HG02884 (cell line): Measurements from ENCODE around the gene SHC3.

Experiments
- ATAC-seq: cut with Tn5 transposase; IDR thresholded peaks from one replicate; pipeline ENCODE4 v1.9.1; 2021; ENCODE audit warnings: mild to moderate bottlenecking, moderate library complexity; ENCODE audit not compliant: unreplicated experiment

SHC3 gene

GRCh38 chr9:89006996-89007967, 171.3 kb downstream of the SHC3 start:
- no peak for ATAC-seq

GRCh38 chr9:89006267-89006666, 172.4 kb downstream of the SHC3 start:
- ATAC-seq, result no peak

- no peak for ATAC-seq
Observed at GRCh38 chr9:89005323-89005722, 173.3 kb downstream of the SHC3 start.

- no peak for ATAC-seq
Observed at GRCh38 chr9:89002987-89003386, 175.6 kb downstream of the SHC3 start.

GRCh38 chr9:89001917-89002540, 176.6 kb downstream of the SHC3 start:
- ATAC-seq, result no peak

- no peak for ATAC-seq
Observed at GRCh38 chr9:89000973-89001916, 177.4 kb downstream of the SHC3 start.

GRCh38 chr9:89000371-89000781, 178.2 kb downstream of the SHC3 start:
- ATAC-seq, result no peak

- no peak for ATAC-seq
Observed at GRCh38 chr9:88998911-88999310, 179.7 kb downstream of the SHC3 start.

- ATAC-seq, result no peak
Observed at GRCh38 chr9:88998503-88998902, 180.1 kb downstream of the SHC3 start.

GRCh38 chr9:88997646-88998045, 181.0 kb downstream of the SHC3 start:
- no peak for ATAC-seq

- ATAC-seq, result no peak
Observed at GRCh38 chr9:88996921-88997235, 181.7 kb downstream of the SHC3 start.

- no peak for ATAC-seq
Observed at GRCh38 chr9:88996046-88996920, 182.3 kb downstream of the SHC3 start.

GRCh38 chr9:88995627-88996026, 183.0 kb downstream of the SHC3 start:
- ATAC-seq, result no peak

GRCh38 chr9:88995200-88995577, 183.4 kb downstream of the SHC3 start:
- no peak for ATAC-seq

- no peak for ATAC-seq
Observed at GRCh38 chr9:88994469-88995199, 184.0 kb downstream of the SHC3 start.

- no peak for ATAC-seq
Observed at GRCh38 chr9:88993871-88994460, 184.7 kb downstream of the SHC3 start.

- ATAC-seq, result no peak
Observed at GRCh38 chr9:88993327-88993726, 185.3 kb downstream of the SHC3 start.

- ATAC-seq, result no peak
Observed at GRCh38 chr9:88992556-88992955, 186.1 kb downstream of the SHC3 start.
